HepG2 (cell line): ENCODE results near the gene RGSL1.

Source experiments
- ELF4 ChIP-seq: sonication (generic); formaldehyde crosslinking; IDR thresholded peaks from 2 replicates; pipeline ENCODE4 v1.5.0; 2020; ENCODE audit warnings: missing genetic modification reagents, mild to moderate bottlenecking, moderate library complexity, borderline replicate concordance
- KMT2A ChIP-seq: sonication (generic); formaldehyde crosslinking; IDR thresholded peaks from 2 replicates; pipeline ENCODE4 v1.4.0; 2020; ENCODE audit warnings: missing genetic modification reagents
- MXD3 ChIP-seq: IDR thresholded peaks from 2 replicates; pipeline ENCODE4 v1.6.1; 2016; ENCODE audit warnings: mild to moderate bottlenecking, missing biosample characterization, missing genetic modification reagents
- NFE2 ChIP-seq: sonication (generic); formaldehyde crosslinking; IDR thresholded peaks from 2 replicates; pipeline ENCODE4 v1.4.0; 2020; ENCODE audit warnings: missing genetic modification reagents
- ZNF331 ChIP-seq: sonication (generic); formaldehyde crosslinking; IDR thresholded peaks from 2 replicates; pipeline ENCODE4 v1.4.0; 2020; ENCODE audit warnings: missing genetic modification reagents
- ZNF564 ChIP-seq: sonication (generic); formaldehyde crosslinking; IDR thresholded peaks from 2 replicates; pipeline ENCODE4 v1.8.1; 2023; ENCODE audit warnings: mild to moderate bottlenecking, missing genetic modification reagents
- TF ChIP-seq, protein P1 (sequence below): sonication (generic); formaldehyde crosslinking; IDR thresholded peaks from 2 replicates; pipeline ENCODE4 v1.8.0; 2022; ENCODE audit warnings: missing genetic modification reagents, mild to moderate bottlenecking, borderline replicate concordance
- TF ChIP-seq, protein P2 (sequence below): sonication (generic); formaldehyde crosslinking; IDR thresholded peaks from 2 replicates; pipeline ENCODE4 v1.5.0; 2020; ENCODE audit warnings: mild to moderate bottlenecking, missing genetic modification reagents, moderate library complexity
- TF ChIP-seq, protein P3 (sequence below): sonication (generic); formaldehyde crosslinking; IDR thresholded peaks from 2 replicates; pipeline ENCODE4 v1.9.0; 2021; ENCODE audit warnings: missing genetic modification reagents, borderline replicate concordance

DNA sequence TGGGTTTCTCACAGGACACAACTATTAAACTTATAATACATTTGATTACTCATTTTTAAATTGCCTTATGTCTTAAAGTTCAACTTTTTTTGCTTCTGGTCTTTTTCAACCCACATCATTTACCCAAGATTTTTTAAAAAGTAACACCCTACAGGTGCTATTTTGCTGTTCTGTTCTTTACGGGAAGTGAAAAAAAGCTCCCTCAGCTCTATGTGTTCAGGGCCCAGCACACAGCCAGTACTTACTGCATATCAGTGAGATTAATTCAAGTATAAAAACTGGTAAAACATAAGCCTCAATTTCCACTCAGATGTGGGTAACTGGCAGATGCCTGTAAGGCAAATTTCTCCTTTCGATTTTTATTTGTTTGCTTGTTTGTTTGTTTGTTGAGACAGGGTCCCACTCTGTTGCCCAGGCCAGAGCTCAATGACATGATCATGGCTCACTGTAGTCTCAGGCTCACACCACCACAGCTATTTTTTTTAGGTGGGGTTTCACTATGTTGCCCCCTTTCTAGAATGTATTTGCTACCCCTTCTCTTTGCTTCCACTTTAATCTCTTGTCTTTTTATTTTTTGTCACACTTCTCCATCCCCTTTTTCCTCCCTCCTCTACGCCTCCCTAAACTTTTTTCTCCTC, 118.8 kb downstream of the RGSL1 start:
- TF ChIP-seq, protein P1, sequence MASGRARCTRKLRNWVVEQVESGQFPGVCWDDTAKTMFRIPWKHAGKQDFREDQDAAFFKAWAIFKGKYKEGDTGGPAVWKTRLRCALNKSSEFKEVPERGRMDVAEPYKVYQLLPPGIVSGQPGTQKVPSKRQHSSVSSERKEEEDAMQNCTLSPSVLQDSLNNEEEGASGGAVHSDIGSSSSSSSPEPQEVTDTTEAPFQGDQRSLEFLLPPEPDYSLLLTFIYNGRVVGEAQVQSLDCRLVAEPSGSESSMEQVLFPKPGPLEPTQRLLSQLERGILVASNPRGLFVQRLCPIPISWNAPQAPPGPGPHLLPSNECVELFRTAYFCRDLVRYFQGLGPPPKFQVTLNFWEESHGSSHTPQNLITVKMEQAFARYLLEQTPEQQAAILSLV (CRISPR knock-in tag): no peak
- TF ChIP-seq ZNF331 (CRISPR knock-in tag): no peak
- no peak for TF ChIP-seq NFE2 (CRISPR knock-in tag)
- no peak for TF ChIP-seq KMT2A (CRISPR knock-in tag)
- TF ChIP-seq, protein P2, sequence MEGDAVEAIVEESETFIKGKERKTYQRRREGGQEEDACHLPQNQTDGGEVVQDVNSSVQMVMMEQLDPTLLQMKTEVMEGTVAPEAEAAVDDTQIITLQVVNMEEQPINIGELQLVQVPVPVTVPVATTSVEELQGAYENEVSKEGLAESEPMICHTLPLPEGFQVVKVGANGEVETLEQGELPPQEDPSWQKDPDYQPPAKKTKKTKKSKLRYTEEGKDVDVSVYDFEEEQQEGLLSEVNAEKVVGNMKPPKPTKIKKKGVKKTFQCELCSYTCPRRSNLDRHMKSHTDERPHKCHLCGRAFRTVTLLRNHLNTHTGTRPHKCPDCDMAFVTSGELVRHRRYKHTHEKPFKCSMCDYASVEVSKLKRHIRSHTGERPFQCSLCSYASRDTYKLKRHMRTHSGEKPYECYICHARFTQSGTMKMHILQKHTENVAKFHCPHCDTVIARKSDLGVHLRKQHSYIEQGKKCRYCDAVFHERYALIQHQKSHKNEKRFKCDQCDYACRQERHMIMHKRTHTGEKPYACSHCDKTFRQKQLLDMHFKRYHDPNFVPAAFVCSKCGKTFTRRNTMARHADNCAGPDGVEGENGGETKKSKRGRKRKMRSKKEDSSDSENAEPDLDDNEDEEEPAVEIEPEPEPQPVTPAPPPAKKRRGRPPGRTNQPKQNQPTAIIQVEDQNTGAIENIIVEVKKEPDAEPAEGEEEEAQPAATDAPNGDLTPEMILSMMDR (CRISPR knock-in tag): no peak
- no peak for TF ChIP-seq ZNF564 (CRISPR knock-in tag)
- no peak for TF ChIP-seq MXD3 (CRISPR knock-in tag)
- TF ChIP-seq ELF4: no peak
- TF ChIP-seq, protein P3, sequence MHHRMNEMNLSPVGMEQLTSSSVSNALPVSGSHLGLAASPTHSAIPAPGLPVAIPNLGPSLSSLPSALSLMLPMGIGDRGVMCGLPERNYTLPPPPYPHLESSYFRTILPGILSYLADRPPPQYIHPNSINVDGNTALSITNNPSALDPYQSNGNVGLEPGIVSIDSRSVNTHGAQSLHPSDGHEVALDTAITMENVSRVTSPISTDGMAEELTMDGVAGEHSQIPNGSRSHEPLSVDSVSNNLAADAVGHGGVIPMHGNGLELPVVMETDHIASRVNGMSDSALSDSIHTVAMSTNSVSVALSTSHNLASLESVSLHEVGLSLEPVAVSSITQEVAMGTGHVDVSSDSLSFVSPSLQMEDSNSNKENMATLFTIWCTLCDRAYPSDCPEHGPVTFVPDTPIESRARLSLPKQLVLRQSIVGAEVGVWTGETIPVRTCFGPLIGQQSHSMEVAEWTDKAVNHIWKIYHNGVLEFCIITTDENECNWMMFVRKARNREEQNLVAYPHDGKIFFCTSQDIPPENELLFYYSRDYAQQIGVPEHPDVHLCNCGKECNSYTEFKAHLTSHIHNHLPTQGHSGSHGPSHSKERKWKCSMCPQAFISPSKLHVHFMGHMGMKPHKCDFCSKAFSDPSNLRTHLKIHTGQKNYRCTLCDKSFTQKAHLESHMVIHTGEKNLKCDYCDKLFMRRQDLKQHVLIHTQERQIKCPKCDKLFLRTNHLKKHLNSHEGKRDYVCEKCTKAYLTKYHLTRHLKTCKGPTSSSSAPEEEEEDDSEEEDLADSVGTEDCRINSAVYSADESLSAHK (CRISPR knock-in tag): no peak
